Glutamatergic neuron (in vitro differentiated cells): Measurements from ENCODE around the gene TRAF3IP3. TPM values are rescaled to one million over a fixed set of nuclear protein-coding genes. Genes with fewer than 3 reads are reported as not detected.

Experiments
- DNase-seq: peaks from one replicate; pipeline ENCODE4 v3.0.0; 2022
- H3K27ac Mint-ChIP-seq: one replicate; pipeline ENCODE4 v1.8.0; 2020; ENCODE audit warnings: mild to moderate bottlenecking, mixed read lengths, inconsistent platforms; ENCODE audit not compliant: unreplicated experiment
- H3K27me3 Mint-ChIP-seq: one replicate; pipeline ENCODE4 v1.8.0; 2020; ENCODE audit warnings: mild to moderate bottlenecking, moderate library complexity, mixed read lengths, inconsistent platforms; ENCODE audit not compliant: unreplicated experiment
- H3K36me3 Mint-ChIP-seq: one replicate; pipeline ENCODE4 v1.8.0; 2020; ENCODE audit warnings: mild to moderate bottlenecking, mixed read lengths, inconsistent platforms; ENCODE audit not compliant: unreplicated experiment
- H3K4me1 Mint-ChIP-seq: one replicate; pipeline ENCODE4 v1.8.0; 2020; ENCODE audit warnings: mild to moderate bottlenecking, low read depth, mixed read lengths, inconsistent platforms; ENCODE audit not compliant: unreplicated experiment
- H3K4me3 Mint-ChIP-seq: one replicate; pipeline ENCODE4 v1.8.0; 2020; ENCODE audit warnings: mild to moderate bottlenecking, mixed read lengths, inconsistent platforms; ENCODE audit not compliant: unreplicated experiment
- H3K9me3 Mint-ChIP-seq: one replicate; pipeline ENCODE4 v1.8.0; 2020; ENCODE audit warnings: mild to moderate bottlenecking, moderate library complexity, mixed read lengths, inconsistent platforms; ENCODE audit not compliant: unreplicated experiment
- CTCF ChIP-seq: fragments of 200-600 bp; sonication (generic); IDR thresholded peaks from one replicate; pipeline ENCODE4 v1.5.0; 2021; ENCODE audit not compliant: partially characterized antibody, unreplicated experiment
- total RNA-seq: library from RNA; stranded (reverse); fragmentation: NEBNext Ultra II Directional; extraction: Animal tissue kit (Norgen Biotek cat#: 25700); gene quantifications from one replicate; pipeline ENCODE4 v1.2.1, GENCODE V29; 2021; ENCODE audit not compliant: unreplicated experiment

Gene TRAF3IP3
- total RNA-seq, 1 donor from 2014 or later: not detected

- H3K27ac Mint-ChIP-seq: peak overlapping the region; percentile 77
- peaks cover 5% of the 10 kb centered on the region for H3K9me3 Mint-ChIP-seq
- H3K4me3 Mint-ChIP-seq: no peak overlapping the region
- H3K27me3 Mint-ChIP-seq: peaks cover 3% of the 10 kb centered on the region
- H3K4me1 Mint-ChIP-seq: peaks cover 15% of the 10 kb centered on the region
- no peaks in the 10 kb centered on the region for H3K36me3 Mint-ChIP-seq
- no peak for DNase-seq
- no peak for TF ChIP-seq CTCF
Observed at GRCh38 chr1:209778102-209778501, 22.2 kb downstream of the TRAF3IP3 start.

DNA sequence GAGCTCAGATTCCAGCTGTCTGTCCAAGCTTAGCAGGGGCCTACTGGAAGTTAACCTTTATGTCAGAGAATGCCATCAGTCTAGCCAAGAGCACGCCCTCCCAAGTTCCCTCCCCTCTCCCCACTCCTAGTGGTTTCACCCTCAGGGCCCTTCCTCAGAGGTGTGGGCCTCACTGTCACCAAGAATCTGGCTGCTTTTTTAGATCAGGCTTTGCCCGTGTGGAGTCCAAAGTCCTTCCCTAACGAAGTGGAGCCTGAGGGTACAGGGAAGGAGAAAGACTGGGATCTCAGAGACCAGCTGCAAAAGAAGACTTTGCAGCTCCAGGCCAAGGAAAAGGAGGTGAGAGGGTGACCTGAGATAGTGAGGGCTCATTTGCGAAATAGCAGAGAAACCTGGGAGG is 24.4 kb downstream of the TRAF3IP3 start:
- Mint-ChIP-seq H3K36me3 (no peaks in the 10 kb centered on the region), H3K27me3 (peaks cover 14% of the 10 kb centered on the region), H3K4me3 (no peak overlapping the region), H3K4me1 (peaks cover 21% of the 10 kb centered on the region), H3K27ac (no peak overlapping the region), H3K9me3 (peaks cover 13% of the 10 kb centered on the region)
- TF ChIP-seq CTCF: no peak
- no peak for DNase-seq

- TF ChIP-seq CTCF: no peak
- peaks cover 11% of the 10 kb centered on the region for H3K27me3 Mint-ChIP-seq
- H3K27ac Mint-ChIP-seq: peak overlapping the region; percentile 86
- H3K9me3 Mint-ChIP-seq: peaks cover 8% of the 10 kb centered on the region
- no peak for DNase-seq
- H3K4me3 Mint-ChIP-seq: peak overlapping the region; percentile 96
- H3K36me3 Mint-ChIP-seq: no peaks in the 10 kb centered on the region
- peaks cover 11% of the 10 kb centered on the region for H3K4me1 Mint-ChIP-seq
Observed at GRCh38 chr1:209783386-209783785, 27.5 kb downstream of the TRAF3IP3 start.

DNA sequence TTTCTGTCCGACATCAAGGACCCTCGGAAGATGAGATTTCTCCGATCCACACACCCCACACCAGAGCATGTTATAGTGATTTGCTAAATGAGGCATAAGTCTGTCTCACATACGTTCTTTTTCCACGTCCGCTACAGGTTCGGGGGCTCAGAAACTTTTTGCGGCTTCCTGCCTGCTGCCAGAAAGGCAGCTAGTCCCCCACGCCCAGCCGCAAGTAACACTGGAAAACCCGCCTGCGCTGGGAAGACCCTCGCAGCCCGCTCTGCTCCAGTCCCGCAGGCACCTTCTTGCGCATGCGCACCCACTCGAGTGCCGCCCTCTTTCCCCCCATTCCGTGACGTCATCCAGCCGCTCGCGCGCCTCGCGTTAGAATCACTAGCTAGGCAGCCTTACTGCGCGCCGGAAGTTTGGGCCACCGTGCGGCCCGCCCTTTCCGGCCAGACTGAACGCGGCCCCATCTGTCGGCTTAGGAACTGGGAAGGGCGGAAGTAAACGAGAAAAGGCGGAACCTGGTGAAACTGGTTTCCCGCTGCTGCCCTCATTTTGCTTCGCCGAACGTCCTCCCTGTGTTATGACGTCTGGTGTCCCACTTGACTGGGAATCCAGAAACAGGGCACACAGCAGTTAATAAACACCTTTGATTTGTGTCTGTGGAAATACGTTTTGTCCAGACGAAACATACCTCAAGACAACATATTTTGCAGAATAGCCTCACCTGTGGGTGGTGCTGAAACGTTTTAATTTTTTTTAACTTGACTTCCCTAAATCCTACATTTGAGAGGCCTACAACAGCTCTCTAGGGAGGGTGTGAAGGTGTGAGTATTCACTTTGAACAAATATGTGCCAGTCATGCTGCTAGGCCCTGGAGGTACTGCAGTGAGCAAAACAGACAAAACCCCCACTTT is 28.7 kb downstream of the TRAF3IP3 start, which contains the start of gene C1orf74:
Gene C1orf74 (minus strand): TSS at position 295 of the 905 bp plus-strand sequence. CDS start 925 bp downstream, outside the sequence.
- Mint-ChIP-seq H3K4me3 (peak within 1 kb of the TSS; percentile 96), H3K27me3 (peaks cover 11% of the 10 kb centered on the region), H3K36me3 (no peaks in the 10 kb centered on the region), H3K9me3 (peaks cover 8% of the 10 kb centered on the region), H3K4me1 (peaks cover 11% of the 10 kb centered on the region), H3K27ac (peak within 1 kb of the TSS; percentile 86)
- no peak for TF ChIP-seq CTCF
- DNase-seq: peak; percentile 100

- no peak for TF ChIP-seq CTCF
- H3K27ac Mint-ChIP-seq: peak overlapping the region; percentile 86
- peaks cover 11% of the 10 kb centered on the region for H3K4me1 Mint-ChIP-seq
- H3K4me3 Mint-ChIP-seq: peak overlapping the region; percentile 32
- peaks cover 11% of the 10 kb centered on the region for H3K27me3 Mint-ChIP-seq
- H3K9me3 Mint-ChIP-seq: peaks cover 8% of the 10 kb centered on the region
- no peaks in the 10 kb centered on the region for H3K36me3 Mint-ChIP-seq
- no peak for DNase-seq
Observed at GRCh38 chr1:209785592-209785991, 29.7 kb downstream of the TRAF3IP3 start.
